IMR-90 (cell line): ENCODE measurements around the gene ASCL5. TPM values are rescaled to one million over a fixed set of nuclear protein-coding genes. Genes with fewer than 3 reads are reported as not detected.

ENCODE experiments used
- ATAC-seq: fragments of 200-7000 bp; cut with Tn5 transposase; 2 replicates; pipeline ENCODE4 v1.9.1; 2020; ENCODE audit warnings: low read depth, mild to moderate bottlenecking, moderate library complexity
- BruUV-seq: library from RNA; stranded (reverse); fragments of 400-500 nt; replicated peaks from 2 replicates; lab custom pipeline; 2021; lab: Mats Ljungman, UMichigan
- CTCF ChIA-PET: fragments of 300-600 bp; formaldehyde crosslinking; extraction: SDS; loops from one replicate; lab custom pipeline; 2021; ENCODE audit warnings: antibody characterized with exemption; lab: Yijun Ruan, JAX
- POLR2A ChIA-PET: fragments of 300-600 bp; sonication (Branson Sonifier 250); formaldehyde crosslinking; loops from one replicate; lab custom pipeline; 2022; ENCODE audit warnings: antibody characterized with exemption; ENCODE audit not compliant: unreplicated experiment; lab: Charles Lee
- DNase-seq: peaks from one replicate; pipeline ENCODE4 v3.0.0; 2013
- H2AFZ ChIP-seq: replicated peaks from 2 replicates; pipeline ENCODE3; 2013; ENCODE audit warnings: low read length, mild to moderate bottlenecking; ENCODE audit not compliant: poor library complexity
- H2AK5ac ChIP-seq: 2 replicates; pipeline ENCODE4 v1.6.1; 2013; ENCODE audit warnings: low read depth, low read length, inconsistent platforms
- H2AK9ac ChIP-seq: replicated peaks from 2 replicates; pipeline ENCODE3; 2013; ENCODE audit warnings: mild to moderate bottlenecking, low read depth, low read length, moderate library complexity; ENCODE audit not compliant: poor library complexity
- H2BK120ac ChIP-seq: 2 replicates; pipeline ENCODE4 v1.6.1; 2013; ENCODE audit warnings: low read depth, low read length, inconsistent platforms
- H2BK15ac ChIP-seq: 3 replicates; pipeline ENCODE4 v1.6.1; 2013; ENCODE audit warnings: low read depth, low read length, inconsistent platforms
- H2BK20ac ChIP-seq: 2 replicates; pipeline ENCODE4 v1.6.1; 2013; ENCODE audit warnings: low read depth, mild to moderate bottlenecking, inconsistent platforms, low read length, moderate library complexity
- H2BK5ac ChIP-seq: 2 replicates; pipeline ENCODE4 v1.6.1; 2013; ENCODE audit warnings: mild to moderate bottlenecking, low read depth, low read length, inconsistent platforms; ENCODE audit not compliant: poor library complexity, severe bottlenecking
- H3K14ac ChIP-seq: replicated peaks from 2 replicates; pipeline ENCODE4 v1.6.1; 2013; ENCODE audit warnings: low read depth, low read length, inconsistent platforms
- H3K18ac ChIP-seq: 2 replicates; pipeline ENCODE4 v1.6.1; 2013; ENCODE audit warnings: low read depth, low read length, control low read depth
- H3K23ac ChIP-seq: 2 replicates; pipeline ENCODE4 v1.6.1; 2013; ENCODE audit warnings: low read depth, low read length, inconsistent platforms
- H3K27ac ChIP-seq: 2 replicates; pipeline ENCODE4 v1.5.1; 2013; ENCODE audit warnings: mild to moderate bottlenecking, control low read depth, low read length; ENCODE audit not compliant: insufficient read depth
- H3K27me3 ChIP-seq: 2 replicates; pipeline ENCODE4 v1.6.1; 2013; ENCODE audit warnings: low read length; ENCODE audit not compliant: control insufficient read depth, insufficient read depth
- H3K36me3 ChIP-seq: 2 replicates; pipeline ENCODE4 v1.6.1; 2013; ENCODE audit warnings: low read length, mixed read lengths; ENCODE audit not compliant: control insufficient read depth, insufficient read depth
- H3K4ac ChIP-seq: 2 replicates; pipeline ENCODE4 v1.6.1; 2013; ENCODE audit warnings: low read depth, low read length, inconsistent platforms
- H3K4me1 ChIP-seq: 2 replicates; pipeline ENCODE4 v1.6.1; 2013; ENCODE audit warnings: low read length, mixed read lengths; ENCODE audit not compliant: control insufficient read depth, insufficient read depth
- H3K4me2 ChIP-seq: 2 replicates; pipeline ENCODE4 v1.6.1; 2013; ENCODE audit warnings: low read depth, mild to moderate bottlenecking, control low read depth, low read length, moderate library complexity
- H3K4me3 ChIP-seq: 2 replicates; pipeline ENCODE4 v1.5.1; 2013; ENCODE audit warnings: low read depth, mild to moderate bottlenecking, control low read depth, low read length, moderate library complexity; ENCODE audit not compliant: insufficient read depth
- H3K56ac ChIP-seq: 2 replicates; pipeline ENCODE4 v1.6.1; 2013; ENCODE audit warnings: low read length, inconsistent platforms; ENCODE audit not compliant: insufficient read depth; ENCODE audit errors: extremely low read depth
- H3K79me1 ChIP-seq, 2 experiments: 2 replicates each; pipeline ENCODE4 v1.6.1; 2013; ENCODE audit warnings: low read length in 2 of 2, inconsistent platforms in 1 of 2, low read depth in 1 of 2
- H3K9ac ChIP-seq: 2 replicates; pipeline ENCODE4 v1.6.1; 2013; ENCODE audit warnings: low read depth, low read length, control low read depth
- H3K9me1 ChIP-seq: 2 replicates; pipeline ENCODE4 v1.6.1; 2013; ENCODE audit warnings: low read length, inconsistent platforms; ENCODE audit not compliant: insufficient read depth
- H3K9me3 ChIP-seq: 2 replicates; pipeline ENCODE4 v1.6.1; 2013; ENCODE audit warnings: low read length; ENCODE audit not compliant: control insufficient read depth, insufficient read depth
- H4K20me1 ChIP-seq: 2 replicates; pipeline ENCODE4 v1.6.1; 2013; ENCODE audit warnings: low read length, inconsistent platforms; ENCODE audit not compliant: insufficient read depth
- H4K5ac ChIP-seq: 2 replicates; pipeline ENCODE4 v1.6.1; 2013; ENCODE audit warnings: mild to moderate bottlenecking, low read depth, low read length, control low read depth
- H4K8ac ChIP-seq, 2 experiments: 2 replicates each; pipeline ENCODE4 v1.6.1; 2013; ENCODE audit warnings: low read depth in 2 of 2, low read length in 2 of 2, control low read depth in 1 of 2, inconsistent platforms in 1 of 2
- H4K91ac ChIP-seq: 2 replicates; pipeline ENCODE4 v1.6.1; 2013; ENCODE audit warnings: low read depth, low read length, inconsistent platforms; ENCODE audit not compliant: insufficient read depth
- SMC3 ChIP-seq: fragments of 150-350 bp; IDR thresholded peaks from 2 replicates; pipeline ENCODE4 v1.6.1; 2016; ENCODE audit warnings: low read depth, mild to moderate bottlenecking, antibody characterized with exemption, low read length, moderate library complexity
- WGBS, 2 experiments: methylation state at CpG; one replicate each; pipeline versions ENCODE4 v1.1.5 to v1.1.7; 2013; ENCODE audit warnings: missing lambda C conversion rate in 2 of 2; ENCODE audit not compliant: insufficient read length in 1 of 2; ENCODE audit errors: extremely low coverage in 2 of 2; 5-methylcytosine and 5-hydroxymethylcytosine counted together
- dilution Hi-C: fragments of 300-500 bp; cut with HindIII; formaldehyde crosslinking; loops from one replicate; pipeline ENCODE4 v1.14.3; 2018; ENCODE audit warnings: low sequenced_read_pairs; ENCODE audit not compliant: unreplicated experiment
- in situ Hi-C: fragments of 300-500 bp; cut with MboI; formaldehyde crosslinking; loops from 3 replicates; pipeline ENCODE4 v1.14.3; 2019; ENCODE audit warnings: low sequenced_read_pairs, inconsistent platforms, mixed read lengths
- intact Hi-C: fragments of 100-400 bp; cut with micrococcal nuclease; formaldehyde crosslinking; loops from 2 replicates; pipeline ENCODE4 v1.10.0; 2022
- polyA plus RNA-seq, 3 experiments: library from polyadenylated mRNA; depleted of rRNA; stranded (reverse); fragments of >200 nt; gene quantifications; 2 replicates each; pipeline ENCODE4 v1.2.3, GENCODE V29; 2012; ENCODE audit warnings: low replicate concordance in 1 of 3
- total RNA-seq: library from RNA; depleted of rRNA; stranded (reverse); fragments of >200 nt; gene quantifications from 2 replicates; pipeline ENCODE4 v1.2.3, GENCODE V29; 2012

Gene ASCL5
- total and polyA plus RNA-seq, 2 of the 4 experiments (the other 2 are of a cell fraction) = not detected

GRCh38 chr1:201173736-201174135, 46.8 kb upstream of the ASCL5 start:
- H2BK15ac ChIP-seq = no peak overlapping the region
- H3K9me3 ChIP-seq = no peaks in the 10 kb centered on the region; the same call in 1 of the 2 replicates
- no peak overlapping the region for H3K18ac ChIP-seq
- no peak overlapping the region for H3K4me3 ChIP-seq
- H3K4me1 ChIP-seq = 0 out of 2 replicates have a peak, but pooled peaks cover 2% of the 10 kb centered on the region
- no peaks in the 10 kb centered on the region for H3K36me3 ChIP-seq
- no peak overlapping the region for H4K5ac ChIP-seq
- no peak for TF ChIP-seq SMC3
- dilution Hi-C loops = no loop called here
- BruUV-seq = no TSS peak
- H2AK9ac ChIP-seq = no peak overlapping the region
- no peaks in the 10 kb centered on the region for H3K79me1 ChIP-seq
- ATAC-seq (no peak), DNase-seq (no peak)
- no peak overlapping the region for H4K8ac ChIP-seq
- no peak overlapping the region for H3K27ac ChIP-seq
- peaks cover 3% of the 10 kb centered on the region for H3K9me1 ChIP-seq
- H3K56ac ChIP-seq = no peak overlapping the region
- no peak overlapping the region for H3K14ac ChIP-seq
- WGBS, 2 experiments = no CpG with 5 or more reads among the region's 1 CpG
- H2AFZ ChIP-seq = no peak overlapping the region
- H4K20me1 ChIP-seq = no peaks in the 10 kb centered on the region
- no peak overlapping the region for H3K4ac ChIP-seq
- no peak overlapping the region for H4K91ac ChIP-seq
- H2AK5ac ChIP-seq = no peak overlapping the region
- POLR2A ChIA-PET = no interaction called here
- no peak overlapping the region for H2BK120ac ChIP-seq
- H2BK20ac ChIP-seq = no peak overlapping the region
- in situ Hi-C loops = no loop called here
- peaks cover 4% of the 10 kb centered on the region for H3K27me3 ChIP-seq
- intact Hi-C loops = no loop called here
- no peak overlapping the region for H3K23ac ChIP-seq
- no peak overlapping the region for H2BK5ac ChIP-seq
- no peak overlapping the region for H3K9ac ChIP-seq
- H3K4me2 ChIP-seq = no peak overlapping the region
- CTCF ChIA-PET = no interaction called here
